H1 (cell line): Measurements from ENCODE around the gene MT1H. TPM values are rescaled to one million over a fixed set of nuclear protein-coding genes. Genes with fewer than 3 reads are reported as not detected.

ENCODE experiments used
- EGR1 ChIP-seq: IDR thresholded peaks from 2 replicates; pipeline ENCODE4 v1.6.1; 2011; ENCODE audit warnings: low read depth, low read length, borderline replicate concordance
- EZH2 ChIP-seq: fragments of 200-600 bp; sonication (generic); IDR thresholded peaks from 2 replicates; pipeline ENCODE4 v1.7.1; 2012; ENCODE audit warnings: low read depth, mild to moderate bottlenecking, moderate library complexity, low read length, inconsistent platforms; ENCODE audit not compliant: severe bottlenecking
- HDAC6 ChIP-seq: IDR thresholded peaks from one replicate; pipeline ENCODE4 v1.7.1; 2012; ENCODE audit warnings: low read depth, mild to moderate bottlenecking, inconsistent platforms, low read length, moderate library complexity
- JUN ChIP-seq: IDR thresholded peaks from 2 replicates; pipeline ENCODE4 v1.6.1; 2011; ENCODE audit warnings: low read depth, mild to moderate bottlenecking, improper control_type of control experiment, low read length
- KDM4A ChIP-seq: IDR thresholded peaks from one replicate; pipeline ENCODE4 v1.7.1; 2012; ENCODE audit warnings: low read depth, mild to moderate bottlenecking, moderate library complexity, low read length, inconsistent platforms; ENCODE audit not compliant: severe bottlenecking
- NRF1 ChIP-seq: IDR thresholded peaks from 2 replicates; pipeline ENCODE4 v1.6.1; 2011; ENCODE audit warnings: mild to moderate bottlenecking, low read depth, low read length, improper control_type of control experiment
- POU5F1 ChIP-seq: IDR thresholded peaks from 2 replicates; pipeline ENCODE4 v1.6.1; 2011; ENCODE audit warnings: low read depth, mild to moderate bottlenecking, low read length, moderate library complexity
- RBBP5 ChIP-seq: IDR thresholded peaks from 2 replicates; pipeline ENCODE4 v1.7.1; 2012; ENCODE audit warnings: low read depth, mild to moderate bottlenecking, inconsistent platforms, low read length, moderate library complexity, borderline replicate concordance
- RNF2 ChIP-seq: fragments of 200-900, 300-1000 bp; sonication (generic); IDR thresholded peaks from 2 replicates; pipeline ENCODE4 v1.7.1; 2016; ENCODE audit warnings: borderline replicate concordance, low read depth, mild to moderate bottlenecking, antibody characterized with exemption, low read length; ENCODE audit not compliant: poor library complexity, severe bottlenecking; ENCODE audit errors: missing control alignments
- RXRA ChIP-seq: IDR thresholded peaks from 2 replicates; pipeline ENCODE4 v1.6.1; 2011; ENCODE audit warnings: low read depth, mild to moderate bottlenecking, low read length, moderate library complexity; ENCODE audit not compliant: insufficient read depth
- SIN3A ChIP-seq, 2 experiments: IDR thresholded peaks in 1 of 2; conservative IDR thresholded peaks in 1 of 2; 2 replicates each; pipeline ENCODE4 v1.6.1; 2011 to 2012; ENCODE audit warnings: low read length in 2 of 2, improper control_type of control experiment in 1 of 2, low read depth in 1 of 2, mild to moderate bottlenecking in 1 of 2
- TAF1 ChIP-seq: IDR thresholded peaks from 2 replicates; pipeline ENCODE4 v1.6.1; 2011; ENCODE audit warnings: mild to moderate bottlenecking, low read depth, low read length
- TAF7 ChIP-seq: optimal IDR thresholded peaks from 2 replicates; pipeline ENCODE3; 2011; ENCODE audit warnings: low read depth, mild to moderate bottlenecking, inconsistent platforms, low read length, moderate library complexity, borderline replicate concordance
- polyA plus RNA-seq, 7 experiments: library from polyadenylated mRNA; depleted of rRNA in 3 of 7; stranded (reverse) in 5 of 7; unstranded in 2 of 7; fragments of >200 nt in 5 of 7; fragments of 200-250 nt in 2 of 7; gene quantifications; 1 replicate in 5 of 7; 2 replicates in 1 of 7; 4 replicates in 1 of 7; pipeline versions ENCODE4 v1.2.1 to v1.2.3, GENCODE V29; 2011 to 2013; ENCODE audit warnings: missing spikeins in 2 of 7, mixed read lengths in 2 of 7
- total RNA-seq: library from RNA; stranded (reverse); fragmentation: NEBNext Ultra II Directional; extraction: Animal tissue kit (Norgen Biotek cat#: 25700); gene quantifications from 2 replicates; pipeline ENCODE4 v1.2.1, GENCODE V29; 2021
- TF ChIP-seq, protein P1 (sequence below): IDR thresholded peaks from 2 replicates; pipeline ENCODE4 v1.6.1; 2012; ENCODE audit warnings: inconsistent platforms

The MT1H gene
- total and polyA plus RNA-seq, 2 of the 8 experiments (the other 6 are each of a cell fraction or from before 2014, with no cell fraction given), result 11.9 to 95.7 TPM

DNA sequence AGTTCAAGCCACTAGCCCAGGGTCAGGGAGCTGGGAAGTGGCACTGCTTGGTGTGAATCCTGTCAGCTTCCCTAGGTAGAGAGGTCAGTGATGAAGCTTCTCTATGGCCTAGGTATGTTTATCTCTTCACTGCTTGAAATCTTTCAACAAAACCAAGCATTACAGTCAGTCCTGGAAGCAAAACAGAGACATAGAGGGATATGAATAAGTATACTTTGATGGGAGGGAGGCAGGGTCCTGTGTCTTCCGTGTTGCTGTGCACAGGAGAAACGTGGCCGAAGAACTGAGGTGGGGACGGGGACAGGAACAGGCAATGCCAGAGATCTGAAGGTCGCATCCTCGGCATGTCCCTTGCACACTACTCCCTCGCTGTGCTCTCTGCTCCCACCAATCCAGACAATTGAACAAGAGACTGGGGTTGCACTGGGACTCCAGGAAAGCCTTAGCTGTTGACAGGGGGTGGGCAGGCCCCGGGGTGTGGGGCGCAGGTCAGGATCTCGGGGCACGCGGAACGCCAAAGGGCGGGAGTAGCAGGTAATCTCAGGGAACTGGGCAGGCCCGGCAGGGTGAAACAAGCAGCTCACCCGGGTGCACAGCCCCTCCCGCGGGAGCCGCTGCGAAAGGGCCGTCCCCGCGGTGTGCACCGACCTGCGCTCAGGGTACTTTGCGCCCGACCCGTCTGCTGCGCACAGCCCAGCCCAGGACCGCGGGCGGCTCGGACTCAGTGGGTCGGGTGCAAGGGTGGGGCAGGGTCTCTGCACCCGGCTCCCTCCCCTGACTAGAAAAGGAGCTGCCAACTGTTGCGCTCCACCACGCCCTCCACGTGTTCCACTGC, at the start of gene MT1H (continued):
- TF ChIP-seq, protein P1, sequence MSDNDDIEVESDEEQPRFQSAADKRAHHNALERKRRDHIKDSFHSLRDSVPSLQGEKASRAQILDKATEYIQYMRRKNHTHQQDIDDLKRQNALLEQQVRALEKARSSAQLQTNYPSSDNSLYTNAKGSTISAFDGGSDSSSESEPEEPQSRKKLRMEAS, result peak; percentile 83
- TF ChIP-seq RXRA, result no peak
- no peak for TF ChIP-seq TAF1
- no peak for TF ChIP-seq EGR1
- TF ChIP-seq RBBP5, result no peak
- no peak for TF ChIP-seq POU5F1
- TF ChIP-seq HDAC6, result no peak
- peak; percentile 69 for TF ChIP-seq KDM4A
- TF ChIP-seq JUN, result no peak
- peak; percentile 53 for TF ChIP-seq RNF2
- no peak for TF ChIP-seq SIN3A (conservative IDR thresholded peaks at IDR 0.05 in 1 of 2, IDR thresholded peaks at IDR 0.05 in 1 of 2; ENCODE audit: low read depth in 1 of 2, low read length in 2 of 2)
- no peak for TF ChIP-seq NRF1
- no peak for TF ChIP-seq TAF7
- TF ChIP-seq EZH2, result peak; percentile 79
